OCI-LY1 (cell line): ENCODE data around the gene HIVEP2.

Source experiments
- CTCF ChIP-seq: fragments of 200-600 bp; sonication (generic), shearing (Covaris generic); IDR thresholded peaks from 2 replicates; pipeline ENCODE4 v1.5.1; 2017; ENCODE audit warnings: mild to moderate bottlenecking, antibody characterized with exemption, low read length, moderate library complexity, mixed read lengths
- EZH2 ChIP-seq: fragments of 200-600 bp; sonication (generic), shearing (Covaris generic); IDR thresholded peaks from 2 replicates; pipeline ENCODE4 v1.8.0; 2017; ENCODE audit warnings: borderline replicate concordance, mixed run types, mild to moderate bottlenecking, antibody characterized with exemption, low read length, moderate library complexity, mixed read lengths

GRCh38 chr6:142713959-142714358 lies 231.0 kb downstream of the HIVEP2 start:
- TF ChIP-seq CTCF (no peak), EZH2 (no peak)
